Mesothelial cell of epicardium (in vitro differentiated cells): Measurements from ENCODE around the gene INHBA. TPM values are rescaled to one million over a fixed set of nuclear protein-coding genes. Genes with fewer than 3 reads are reported as not detected.

ENCODE experiments used
- DNase-seq, 2 experiments: peaks; one replicate each; pipeline ENCODE4 v3.0.0; 2021; ENCODE audit warnings: low spot score in 2 of 2; ENCODE audit not compliant: unreplicated experiment in 2 of 2
- H3K27ac Mint-ChIP-seq: 2 replicates; pipeline ENCODE4 v1.8.0; 2021; ENCODE audit warnings: mixed read lengths
- H3K27me3 Mint-ChIP-seq: 2 replicates; pipeline ENCODE4 v1.8.0; 2021; ENCODE audit warnings: low read depth, mixed read lengths
- H3K36me3 Mint-ChIP-seq: 2 replicates; pipeline ENCODE4 v1.8.0; 2021; ENCODE audit warnings: mixed read lengths
- H3K4me1 Mint-ChIP-seq: 2 replicates; pipeline ENCODE4 v1.8.0; 2021; ENCODE audit warnings: mixed read lengths
- H3K4me3 Mint-ChIP-seq: 2 replicates; pipeline ENCODE4 v1.8.0; 2021; ENCODE audit warnings: mild to moderate bottlenecking, moderate library complexity, mixed read lengths
- H3K9me3 Mint-ChIP-seq: 2 replicates; pipeline ENCODE4 v1.8.0; 2021; ENCODE audit warnings: mixed read lengths
- CTCF ChIP-seq: fragments of 200-600 bp; sonication (generic); IDR thresholded peaks from one replicate; pipeline ENCODE4 v1.5.0; 2021; ENCODE audit warnings: antibody characterized with exemption; ENCODE audit not compliant: unreplicated experiment
- total RNA-seq: library from RNA; stranded (reverse); gene quantifications from 3 replicates; pipeline ENCODE4 v1.2.1, GENCODE V29; 2021

INHBA gene
- total RNA-seq, 1 donor from 2014 or later, result 50.6 TPM

- H3K4me3 Mint-ChIP-seq, result no peak overlapping the region
- TF ChIP-seq CTCF, result no peak
- H3K4me1 Mint-ChIP-seq, result peaks cover 5% of the 10 kb centered on the region
- peaks cover 37% of the 10 kb centered on the region for H3K9me3 Mint-ChIP-seq
- H3K36me3 Mint-ChIP-seq, result peaks cover 5% of the 10 kb centered on the region
- DNase-seq, result no peak
- H3K27me3 Mint-ChIP-seq, result no peaks in the 10 kb centered on the region
- H3K27ac Mint-ChIP-seq, result no peak overlapping the region
Measured at GRCh38 chr7:41744161-41744560, 41.3 kb upstream of the INHBA start.

- no peak overlapping the region for H3K27ac Mint-ChIP-seq
- peaks cover 1% of the 10 kb centered on the region for H3K4me1 Mint-ChIP-seq
- no peaks in the 10 kb centered on the region for H3K27me3 Mint-ChIP-seq
- DNase-seq, result no peak
- H3K36me3 Mint-ChIP-seq, result no peaks in the 10 kb centered on the region
- no peak overlapping the region for H3K4me3 Mint-ChIP-seq
- H3K9me3 Mint-ChIP-seq, result peaks cover 30% of the 10 kb centered on the region
- no peak for TF ChIP-seq CTCF
Measured at GRCh38 chr7:41742401-41743020, 39.6 kb upstream of the INHBA start.

- no peak for TF ChIP-seq CTCF
- no peaks in the 10 kb centered on the region for H3K36me3 Mint-ChIP-seq
- peaks cover 21% of the 10 kb centered on the region for H3K9me3 Mint-ChIP-seq
- H3K27ac Mint-ChIP-seq, result no peak overlapping the region
- DNase-seq, result no peak
- peaks cover 3% of the 10 kb centered on the region for H3K27me3 Mint-ChIP-seq
- peaks cover 2% of the 10 kb centered on the region for H3K4me1 Mint-ChIP-seq
- no peak overlapping the region for H3K4me3 Mint-ChIP-seq
Measured at GRCh38 chr7:41738806-41739205, 35.9 kb upstream of the INHBA start.

GRCh38 chr7:41738336-41738735, 35.4 kb upstream of the INHBA start:
- TF ChIP-seq CTCF, result no peak
- DNase-seq, result no peak
- H3K4me3 Mint-ChIP-seq, result no peak overlapping the region
- no peak overlapping the region for H3K27ac Mint-ChIP-seq
- no peaks in the 10 kb centered on the region for H3K36me3 Mint-ChIP-seq
- H3K9me3 Mint-ChIP-seq, result peaks cover 17% of the 10 kb centered on the region
- peaks cover 6% of the 10 kb centered on the region for H3K27me3 Mint-ChIP-seq
- peaks cover 5% of the 10 kb centered on the region for H3K4me1 Mint-ChIP-seq

- no peak for DNase-seq
- Mint-ChIP-seq H3K4me1 (peaks cover 26% of the 10 kb centered on the region), H3K4me3 (no peak overlapping the region), H3K9me3 (no peaks in the 10 kb centered on the region), H3K36me3 (no peaks in the 10 kb centered on the region), H3K27me3 (peaks cover 6% of the 10 kb centered on the region), H3K27ac (no peak overlapping the region)
- TF ChIP-seq CTCF, result no peak
Measured at GRCh38 chr7:41735206-41735605, 32.3 kb upstream of the INHBA start.
